HG03571 (cell line): Measurements from ENCODE around the gene COL15A1.

Source experiments
- ATAC-seq: cut with Tn5 transposase; IDR thresholded peaks from one replicate; pipeline ENCODE4 v1.9.1; 2021; ENCODE audit not compliant: unreplicated experiment

The COL15A1 gene

GRCh38 chr9:99103901-99104458 lies 160.3 kb downstream of the COL15A1 start:
- ATAC-seq, result no peak

GRCh38 chr9:99104459-99105151 lies 160.9 kb downstream of the COL15A1 start, which contains the start of gene TGFBR1:
TSS of gene TGFBR1 (plus strand) at chr9:99105113. CDS start at chr9:99105206, 93 bp downstream.
- ATAC-seq, result peak; percentile 92

DNA sequence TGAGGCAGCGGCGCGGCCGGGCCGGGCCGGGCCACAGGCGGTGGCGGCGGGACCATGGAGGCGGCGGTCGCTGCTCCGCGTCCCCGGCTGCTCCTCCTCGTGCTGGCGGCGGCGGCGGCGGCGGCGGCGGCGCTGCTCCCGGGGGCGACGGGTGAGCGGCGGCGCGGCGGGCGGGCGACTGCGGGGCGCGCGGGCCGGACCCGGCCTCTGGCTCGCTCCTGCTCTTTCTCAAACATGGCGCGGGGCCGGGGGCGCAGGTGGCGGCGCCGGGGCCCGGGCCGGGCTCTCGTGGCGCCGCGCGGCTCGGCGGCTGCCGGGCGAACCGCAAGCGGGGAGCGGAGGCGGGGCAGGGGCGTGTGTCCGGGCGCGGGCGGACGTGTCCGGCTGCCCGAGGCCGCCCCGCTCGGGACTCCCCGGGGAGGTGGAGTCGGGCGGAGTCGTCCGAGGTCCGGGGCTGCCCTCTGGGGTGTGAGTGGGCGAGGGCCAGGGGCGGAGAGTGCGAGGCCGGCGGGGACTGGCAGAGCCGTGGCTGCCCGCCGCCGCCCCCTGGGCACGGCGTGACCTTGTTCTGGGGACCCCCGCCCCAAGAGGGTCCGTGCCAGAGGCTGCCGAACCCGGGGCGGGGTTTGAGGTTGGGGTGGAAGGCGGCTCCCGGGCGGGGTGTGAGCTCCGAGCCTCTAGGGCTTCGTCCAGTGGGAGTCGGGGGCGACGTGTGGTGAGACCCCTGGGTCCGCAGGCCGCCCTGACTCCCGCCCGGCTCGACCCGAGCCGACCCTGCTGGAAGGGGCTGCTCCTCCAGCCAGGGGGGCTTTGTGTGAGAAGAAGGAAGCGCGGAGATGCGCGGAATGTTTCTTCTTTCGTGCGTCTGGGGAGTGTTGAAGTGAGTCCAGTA lies 161.7 kb downstream of the COL15A1 start:
- peak; percentile 52 for ATAC-seq

GRCh38 chr9:99106044-99106375 lies 162.3 kb downstream of the COL15A1 start:
- no peak for ATAC-seq

- ATAC-seq, result no peak
These were observed 163.7 kb downstream of the COL15A1 start for GRCh38 chr9:99107421-99107820.

- ATAC-seq, result no peak
These were observed 164.4 kb downstream of the COL15A1 start for GRCh38 chr9:99108131-99108530.

DNA sequence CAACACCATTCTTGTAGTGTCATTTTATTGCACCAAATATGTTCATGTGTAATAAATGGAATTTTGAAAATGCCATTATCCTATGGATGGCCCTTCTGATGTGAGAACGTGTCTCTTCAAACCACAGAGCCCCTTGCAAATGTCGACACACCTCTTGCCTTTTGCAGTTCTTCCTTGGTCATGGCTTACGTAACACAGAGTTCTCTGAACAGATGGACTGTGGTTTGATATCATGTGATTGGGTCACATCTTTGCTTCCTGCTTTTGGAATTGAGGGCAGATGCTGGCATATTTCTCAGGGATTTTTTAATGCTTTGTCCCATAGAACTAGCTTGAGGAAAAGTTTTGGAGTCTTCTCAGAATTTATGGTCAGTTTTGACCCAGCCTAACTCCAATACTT lies 165.8 kb downstream of the COL15A1 start:
- ATAC-seq, result no peak

DNA sequence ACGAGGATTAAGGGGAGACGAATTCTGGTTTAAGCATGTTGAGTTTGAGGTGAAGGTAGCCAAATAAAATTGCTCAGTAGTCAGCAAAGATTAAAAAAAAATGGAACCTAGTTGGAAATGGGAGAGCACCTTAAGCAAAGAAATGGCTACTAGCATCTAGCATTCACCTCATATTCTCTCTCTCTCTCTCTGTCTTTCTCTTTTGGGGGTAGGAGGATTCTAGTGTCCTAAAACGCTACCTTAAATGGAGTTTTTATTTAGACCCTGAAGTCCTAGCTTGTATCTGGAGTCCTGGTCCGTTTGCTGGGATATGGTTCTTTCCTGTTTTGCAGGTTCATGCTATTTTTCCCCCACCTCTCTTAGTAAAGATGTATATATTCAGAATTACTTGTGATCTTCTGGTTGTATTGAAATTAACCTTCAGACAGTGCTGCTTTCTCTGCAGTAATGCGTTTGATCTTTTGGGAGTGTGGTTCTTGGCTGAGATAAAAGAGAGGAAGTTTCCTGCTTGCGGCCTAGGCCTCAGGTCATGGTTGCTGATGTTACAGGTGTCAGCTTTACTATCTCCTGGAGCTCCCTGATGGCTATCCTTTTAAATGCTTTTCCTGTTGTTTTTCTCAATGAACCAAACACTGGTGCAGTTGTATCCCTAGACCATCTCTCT lies 169.2 kb downstream of the COL15A1 start:
- ATAC-seq, result no peak

DNA sequence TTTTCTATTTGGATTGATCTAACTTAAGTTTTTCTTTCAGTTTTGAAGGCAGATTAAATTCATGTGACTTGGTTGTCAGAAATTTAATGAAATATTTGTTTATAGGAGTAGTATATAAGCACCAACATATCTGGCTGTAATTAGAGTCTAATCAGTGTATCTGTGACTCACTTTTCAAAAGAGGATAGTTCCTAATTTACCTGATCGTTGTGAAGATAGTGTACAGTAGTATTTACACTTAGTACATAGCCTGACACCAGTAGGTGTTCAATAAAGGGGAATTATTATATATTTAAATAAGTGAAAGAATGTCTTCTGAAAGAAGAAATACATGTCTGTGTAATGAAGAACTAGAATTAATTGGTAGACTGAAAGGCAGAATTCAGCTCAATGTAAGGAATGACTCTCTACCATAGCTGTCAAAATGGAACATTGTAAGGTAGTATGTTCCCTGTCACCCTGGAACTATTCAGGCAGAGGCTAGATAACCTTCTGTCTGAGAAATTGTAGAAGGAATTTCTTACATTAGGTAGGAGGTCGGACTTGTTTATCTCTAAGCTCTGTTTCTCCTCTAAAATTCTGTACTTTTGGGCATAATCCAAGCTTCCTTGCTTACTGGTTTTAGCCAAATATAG lies 169.8 kb downstream of the COL15A1 start:
- ATAC-seq, result no peak

- ATAC-seq, result no peak
These were observed 170.3 kb downstream of the COL15A1 start for GRCh38 chr9:99114049-99114440.

DNA sequence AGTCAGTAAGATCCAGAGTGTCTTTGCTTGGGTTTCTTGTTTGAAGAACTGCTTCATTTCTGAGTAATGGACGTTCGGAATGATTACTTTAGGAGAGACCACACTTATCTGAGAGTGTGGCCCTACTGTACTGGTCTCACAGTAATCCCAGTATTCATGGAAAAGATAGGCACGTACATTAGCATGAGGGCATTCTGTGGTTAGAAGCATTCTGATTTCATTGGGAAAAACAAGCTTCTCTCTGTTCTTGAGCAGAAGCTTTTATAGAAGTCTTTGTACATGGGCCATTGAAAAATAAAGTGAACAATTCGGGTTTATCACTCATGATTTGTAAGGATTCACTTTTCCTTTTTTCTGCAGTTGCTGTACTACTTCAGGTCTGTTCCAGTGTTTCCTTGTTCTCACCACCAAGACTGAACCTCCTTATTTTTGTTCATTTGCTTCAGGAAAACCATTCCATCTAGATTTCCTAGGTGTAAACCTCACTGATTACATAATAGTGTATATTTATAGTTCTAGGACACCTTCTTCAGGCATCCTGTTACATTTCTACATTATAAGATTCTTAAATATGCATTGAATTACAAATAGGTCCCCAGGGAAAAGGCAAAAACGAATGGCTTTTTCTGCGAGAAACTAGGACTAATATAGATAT lies 171.3 kb downstream of the COL15A1 start:
- ATAC-seq, result no peak

GRCh38 chr9:99116003-99116411 lies 172.3 kb downstream of the COL15A1 start:
- no peak for ATAC-seq

GRCh38 chr9:99118782-99119466 lies 175.2 kb downstream of the COL15A1 start:
- peak; percentile 99 for ATAC-seq

DNA sequence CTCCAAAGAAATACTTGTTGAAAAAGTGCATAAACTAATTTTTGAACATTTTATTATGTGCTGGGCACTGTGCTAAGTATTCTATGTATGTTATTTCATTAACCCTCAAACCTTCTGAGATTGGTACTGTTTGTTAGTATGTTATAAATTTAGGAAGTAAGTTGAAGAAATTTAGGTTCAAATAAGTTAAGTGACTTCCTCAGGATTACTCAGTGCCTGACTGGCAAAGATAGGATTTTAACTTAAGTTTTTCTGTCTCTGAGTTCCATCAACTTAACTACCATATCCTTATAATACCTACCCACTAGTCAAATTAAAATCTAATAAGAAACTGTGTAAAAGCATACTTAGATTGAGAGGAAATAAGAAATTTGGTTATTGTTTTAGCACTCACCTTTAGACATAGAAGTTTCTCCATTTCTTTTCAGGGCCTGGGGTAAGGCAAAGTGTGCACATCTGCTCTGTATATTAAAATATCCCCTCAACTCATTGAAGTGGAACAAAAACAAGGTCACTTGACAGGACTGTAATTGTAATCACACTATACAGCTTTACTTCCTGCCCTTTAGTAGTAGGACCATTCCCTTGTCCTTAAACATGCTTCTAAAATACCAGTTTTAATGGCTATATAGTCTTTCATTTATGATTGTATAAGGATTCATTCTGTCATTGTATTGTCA lies 176.4 kb downstream of the COL15A1 start:
- ATAC-seq, result no peak
